Measurements from ENCODE around the gene CLN5. TPM values are rescaled to one million over a fixed set of nuclear protein-coding genes. Genes with fewer than 3 reads are reported as not detected.

CLN5 gene
- total RNA-seq, 4 donors from 2014 or later: 20.2 to 39.7 (median 27.0) TPM

DNA sequence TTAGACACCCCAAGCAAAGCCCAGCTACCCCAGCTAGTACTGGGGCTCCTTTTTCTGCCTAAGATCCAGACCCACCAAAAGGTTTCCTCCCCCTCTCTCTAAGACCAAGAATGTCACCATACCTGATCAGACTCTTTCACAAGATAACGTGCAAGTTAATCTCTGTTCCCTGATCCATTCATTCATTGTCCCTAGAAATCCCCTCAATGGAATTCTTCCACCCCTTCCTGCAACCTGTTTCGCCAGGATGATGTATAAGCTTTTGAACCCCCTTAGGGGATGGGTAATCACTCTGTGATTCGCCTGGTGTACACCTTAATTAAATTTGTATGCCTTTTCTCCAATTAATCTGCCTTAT is 17.3 kb upstream of the CLN5 start:
- peaks cover 0 to under 1% (median 0%) of the 10 kb centered on the region in 3 donors for H3K4me1 ChIP-seq
- no peaks in the 10 kb centered on the region for H3K9me3 ChIP-seq
- no peak overlapping the region for H3K4me3 ChIP-seq
- no peak for ATAC-seq
- H3K27me3 ChIP-seq: no peaks in the 10 kb centered on the region
- TF ChIP-seq, protein P1, sequence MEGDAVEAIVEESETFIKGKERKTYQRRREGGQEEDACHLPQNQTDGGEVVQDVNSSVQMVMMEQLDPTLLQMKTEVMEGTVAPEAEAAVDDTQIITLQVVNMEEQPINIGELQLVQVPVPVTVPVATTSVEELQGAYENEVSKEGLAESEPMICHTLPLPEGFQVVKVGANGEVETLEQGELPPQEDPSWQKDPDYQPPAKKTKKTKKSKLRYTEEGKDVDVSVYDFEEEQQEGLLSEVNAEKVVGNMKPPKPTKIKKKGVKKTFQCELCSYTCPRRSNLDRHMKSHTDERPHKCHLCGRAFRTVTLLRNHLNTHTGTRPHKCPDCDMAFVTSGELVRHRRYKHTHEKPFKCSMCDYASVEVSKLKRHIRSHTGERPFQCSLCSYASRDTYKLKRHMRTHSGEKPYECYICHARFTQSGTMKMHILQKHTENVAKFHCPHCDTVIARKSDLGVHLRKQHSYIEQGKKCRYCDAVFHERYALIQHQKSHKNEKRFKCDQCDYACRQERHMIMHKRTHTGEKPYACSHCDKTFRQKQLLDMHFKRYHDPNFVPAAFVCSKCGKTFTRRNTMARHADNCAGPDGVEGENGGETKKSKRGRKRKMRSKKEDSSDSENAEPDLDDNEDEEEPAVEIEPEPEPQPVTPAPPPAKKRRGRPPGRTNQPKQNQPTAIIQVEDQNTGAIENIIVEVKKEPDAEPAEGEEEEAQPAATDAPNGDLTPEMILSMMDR (IDR thresholded peaks at IDR 0.05): no peak
- no peak for TF ChIP-seq EP300 (IDR thresholded peaks at IDR 0.05)
- no peak for TF ChIP-seq POLR2AphosphoS5 (IDR thresholded peaks at IDR 0.05)
- no peak for TF ChIP-seq POLR2A (IDR thresholded peaks at IDR 0.05)
- no peaks in the 10 kb centered on the region for H3K36me3 ChIP-seq
- 93 to 100% methylated on average over 3 of the region's 3 CpGs for WGBS, 2 donors (ENCODE audit: low coverage in 1 of 2)
- no peak overlapping the region for H3K27ac ChIP-seq

DNA sequence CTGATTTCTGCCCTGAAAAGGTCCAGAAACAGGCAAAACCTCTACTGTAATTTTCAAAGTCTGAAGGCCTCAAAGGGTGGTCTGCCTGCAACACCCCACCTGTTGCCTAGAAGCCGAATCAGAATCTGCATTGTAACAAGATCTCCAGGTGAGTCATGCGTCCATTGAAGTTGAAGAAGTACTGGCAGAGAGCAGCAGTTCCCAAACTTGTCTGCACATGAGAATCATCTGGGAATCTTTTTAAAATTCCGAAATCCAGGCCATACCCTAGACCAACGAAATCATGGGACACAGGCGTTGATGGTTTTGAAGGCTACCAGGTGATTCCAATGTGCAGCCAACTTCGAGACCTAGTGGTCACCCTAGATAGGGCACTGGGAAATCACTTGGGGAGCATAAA is 16.0 kb upstream of the CLN5 start:
- Histone ChIP-seq H3K4me1 (peaks cover 0 to 11% (median 5%) of the 10 kb centered on the region in 3 donors), H3K27ac (no peak overlapping the region), H3K27me3 (peaks cover under 1% of the 10 kb centered on the region), H3K4me3 (no peak overlapping the region), H3K9me3 (no peaks in the 10 kb centered on the region), H3K36me3 (no peaks in the 10 kb centered on the region)
- WGBS, 2 donors (ENCODE audit: low coverage in 1 of 2): 88 to 96% methylated on average over 5 to 6 of the region's 6 CpGs
- TF ChIP-seq EP300 (IDR thresholded peaks at IDR 0.05) (no peak), POLR2A (IDR thresholded peaks at IDR 0.05) (no peak), POLR2AphosphoS5 (IDR thresholded peaks at IDR 0.05) (no peak)
- TF ChIP-seq, protein P1 (IDR thresholded peaks at IDR 0.05): no peak
- no peak for ATAC-seq

DNA sequence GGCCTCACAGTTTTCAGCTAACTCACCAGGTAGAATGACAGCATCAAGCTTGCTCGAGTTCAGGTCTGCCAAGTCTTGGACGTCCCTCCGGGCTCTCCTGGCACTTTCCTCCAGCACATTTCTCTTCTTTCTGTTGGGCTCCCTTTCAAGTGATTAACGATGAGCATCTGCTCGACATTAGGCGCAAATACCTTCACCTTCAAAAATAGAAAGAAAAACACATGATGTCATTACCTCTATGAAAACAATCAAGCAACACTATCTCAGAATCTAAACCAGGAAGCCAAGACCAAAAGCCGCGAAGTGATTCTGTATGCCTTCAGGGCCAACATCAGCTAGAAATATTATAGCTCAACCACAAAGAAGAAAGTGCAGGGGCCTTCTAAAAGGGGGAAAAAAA is 15.4 kb upstream of the CLN5 start:
- Histone ChIP-seq H3K27me3 (peaks cover 7% of the 10 kb centered on the region), H3K9me3 (no peaks in the 10 kb centered on the region), H3K27ac (no peak overlapping the region), H3K4me3 (no peak overlapping the region), H3K36me3 (no peaks in the 10 kb centered on the region), H3K4me1 (peaks cover 0 to 11% (median 5%) of the 10 kb centered on the region in 3 donors)
- no peak for ATAC-seq
- WGBS, 2 donors (ENCODE audit: low coverage in 1 of 2): 23 to 67% methylated on average over 6 to 8 of the region's 8 CpGs
- TF ChIP-seq, protein P1 (IDR thresholded peaks at IDR 0.05): no peak
- TF ChIP-seq POLR2AphosphoS5 (IDR thresholded peaks at IDR 0.05) (no peak), EP300 (IDR thresholded peaks at IDR 0.05) (no peak), POLR2A (IDR thresholded peaks at IDR 0.05) (no peak)

DNA sequence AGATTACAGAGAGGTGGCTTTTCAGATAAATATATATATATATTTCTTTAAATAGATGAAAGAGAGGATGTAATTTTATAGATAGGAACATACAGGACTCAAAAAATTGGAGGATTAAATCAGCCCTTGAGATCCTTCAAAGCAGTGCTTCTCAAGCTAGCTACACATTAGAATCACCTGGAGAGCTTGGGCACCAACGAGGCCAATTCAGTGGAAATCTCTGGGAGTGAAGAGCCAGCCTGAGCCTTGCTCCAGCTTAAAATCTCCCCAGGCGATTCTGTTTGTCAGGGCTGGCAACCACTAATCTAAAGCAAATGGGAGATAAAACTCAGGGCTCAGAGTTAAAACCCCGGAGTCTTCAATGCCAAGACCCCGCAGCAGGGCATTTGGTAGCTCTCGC is 15.0 kb upstream of the CLN5 start:
- 50 to 85% methylated on average over 1 to 5 of the region's 5 CpGs for WGBS, 2 donors (ENCODE audit: low coverage in 1 of 2)

More for the DNA sequence above, 15.0 kb upstream of the CLN5 start:
- Histone ChIP-seq H3K27ac (no peak overlapping the region), H3K36me3 (no peaks in the 10 kb centered on the region), H3K9me3 (no peaks in the 10 kb centered on the region), H3K4me1 (peaks cover 0 to 11% (median 5%) of the 10 kb centered on the region in 3 donors), H3K4me3 (no peak overlapping the region), H3K27me3 (peaks cover 8% of the 10 kb centered on the region)
- no peak for ATAC-seq
- TF ChIP-seq POLR2A (IDR thresholded peaks at IDR 0.05) (no peak), EP300 (IDR thresholded peaks at IDR 0.05) (no peak), POLR2AphosphoS5 (IDR thresholded peaks at IDR 0.05) (no peak)
- TF ChIP-seq, protein P1 (IDR thresholded peaks at IDR 0.05): no peak
